DMS153 treated with DMSO at 0.1 percent for 48 hours (cell line): ENCODE data around the gene MYL10.

ENCODE experiments used
- DNase-seq: peaks from one replicate; lab custom pipeline; 2025; ENCODE audit not compliant: unreplicated experiment; lab: John Stamatoyannopoulos, UW

Gene MYL10

DNA sequence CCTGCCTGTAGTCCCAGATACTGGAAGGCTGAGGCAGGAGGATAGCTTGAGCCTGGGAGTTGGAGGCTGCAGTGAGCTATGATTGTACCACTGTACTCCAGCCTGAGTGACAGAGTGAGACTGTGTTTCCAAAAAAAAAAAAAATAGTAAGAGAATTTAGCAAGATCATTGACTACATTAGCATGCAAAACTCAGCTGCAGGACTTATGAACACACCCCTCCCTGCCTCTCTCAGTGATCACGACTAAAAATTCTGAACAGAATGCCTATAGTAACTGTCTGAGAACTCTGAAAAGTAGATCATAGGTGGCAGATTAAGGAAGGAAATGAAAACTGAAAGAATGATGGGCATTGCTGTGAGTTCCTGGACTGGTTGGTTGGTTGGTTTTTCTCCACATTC is 50.5 kb downstream of the MYL10 start:
- no peak for DNase-seq

DNA sequence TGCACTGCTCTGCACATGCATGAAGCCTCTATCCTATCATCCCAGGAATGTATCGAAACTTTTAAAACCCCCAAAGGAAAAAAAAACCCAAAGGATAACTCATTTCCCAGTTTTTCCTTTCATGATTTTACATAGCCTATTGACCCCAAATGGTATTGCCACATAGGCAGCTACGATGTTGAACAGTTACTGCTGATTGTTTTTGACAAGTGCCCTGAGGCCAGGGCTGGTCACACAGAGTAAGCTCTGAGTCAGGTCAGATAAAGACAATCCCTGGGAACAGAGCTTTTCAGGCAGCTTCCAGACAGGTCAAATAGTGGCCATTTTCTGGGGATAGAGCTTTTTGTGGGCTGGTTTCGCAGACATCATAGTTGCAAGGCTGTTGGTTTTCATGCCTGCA is 52.1 kb downstream of the MYL10 start:
- DNase-seq, result no peak

DNA sequence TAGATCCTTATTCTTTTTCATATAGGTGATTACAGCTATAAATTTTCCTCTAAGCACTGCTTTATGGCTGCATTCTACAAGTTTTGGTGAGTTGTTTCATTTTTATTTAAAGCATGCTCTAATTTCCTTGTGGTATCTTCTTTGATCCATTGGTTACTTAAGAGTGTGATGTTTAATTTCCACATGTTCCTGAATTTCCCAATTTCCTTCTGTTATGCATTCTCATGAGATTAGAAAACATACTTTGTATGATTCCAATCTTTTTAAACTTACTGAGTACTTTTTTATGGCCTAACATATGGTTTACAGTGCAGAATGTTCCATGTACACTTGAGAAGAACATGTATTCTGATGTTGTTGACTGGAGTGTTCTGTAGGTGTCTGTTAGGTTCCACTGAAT is 53.4 kb downstream of the MYL10 start:
- DNase-seq, result no peak

DNA sequence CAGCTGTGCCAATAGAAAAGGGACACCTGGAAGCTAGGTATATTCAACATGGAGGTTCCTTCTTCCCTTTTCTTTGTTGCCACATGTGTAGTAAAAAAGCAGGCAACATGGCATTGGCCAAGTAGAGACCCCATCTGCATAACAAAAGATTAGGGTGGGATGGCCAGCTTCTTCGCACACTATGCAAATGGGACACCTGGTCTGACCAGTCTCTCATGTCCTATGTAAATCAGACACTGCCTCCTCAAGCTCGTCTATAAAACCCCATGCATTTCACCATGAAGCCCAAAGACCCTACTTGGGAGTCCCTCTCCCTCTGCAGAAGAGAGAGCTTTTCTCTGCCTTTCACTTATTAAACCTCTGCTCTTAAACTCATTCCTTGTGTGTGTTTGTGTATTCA is 53.9 kb downstream of the MYL10 start:
- DNase-seq, result no peak

DNA sequence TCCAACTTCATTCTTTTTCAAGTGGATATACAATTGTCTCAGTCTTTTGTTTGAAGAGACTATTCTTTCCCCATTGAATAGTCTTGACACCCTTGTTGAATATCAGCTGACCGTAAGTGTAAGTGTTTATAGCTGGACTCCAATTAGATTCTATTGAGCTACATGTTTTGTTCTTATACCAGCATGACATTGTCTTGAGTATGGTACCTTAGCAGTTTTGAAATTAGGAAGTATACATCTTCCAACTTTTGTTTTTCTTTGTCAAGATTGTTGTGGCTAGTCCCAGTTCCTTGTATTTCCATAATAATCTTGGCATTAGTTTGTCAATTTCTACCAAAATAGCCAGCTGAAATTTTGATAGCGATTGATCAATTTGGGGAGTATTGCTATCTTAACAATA is 56.9 kb downstream of the MYL10 start:
- no peak for DNase-seq

DNA sequence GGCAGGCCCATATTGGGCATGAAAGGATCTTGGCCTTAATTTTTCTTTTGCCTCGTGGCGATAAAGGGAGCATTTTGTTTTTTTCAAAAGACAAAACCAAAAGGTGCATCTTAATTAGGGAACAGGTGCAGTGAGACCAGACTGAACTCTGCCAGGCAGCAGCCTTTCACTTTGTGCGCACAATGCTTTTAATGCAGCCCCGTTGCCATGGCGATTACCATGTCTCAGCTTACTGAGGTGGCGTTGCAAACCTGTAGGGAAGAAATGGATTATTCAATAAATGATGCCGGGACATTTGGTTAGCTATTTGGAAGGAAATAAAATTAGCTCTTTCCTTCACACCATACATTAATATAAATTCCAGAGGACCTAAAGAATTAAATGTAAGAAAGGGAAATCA is 61.9 kb downstream of the MYL10 start:
- no peak for DNase-seq

DNA sequence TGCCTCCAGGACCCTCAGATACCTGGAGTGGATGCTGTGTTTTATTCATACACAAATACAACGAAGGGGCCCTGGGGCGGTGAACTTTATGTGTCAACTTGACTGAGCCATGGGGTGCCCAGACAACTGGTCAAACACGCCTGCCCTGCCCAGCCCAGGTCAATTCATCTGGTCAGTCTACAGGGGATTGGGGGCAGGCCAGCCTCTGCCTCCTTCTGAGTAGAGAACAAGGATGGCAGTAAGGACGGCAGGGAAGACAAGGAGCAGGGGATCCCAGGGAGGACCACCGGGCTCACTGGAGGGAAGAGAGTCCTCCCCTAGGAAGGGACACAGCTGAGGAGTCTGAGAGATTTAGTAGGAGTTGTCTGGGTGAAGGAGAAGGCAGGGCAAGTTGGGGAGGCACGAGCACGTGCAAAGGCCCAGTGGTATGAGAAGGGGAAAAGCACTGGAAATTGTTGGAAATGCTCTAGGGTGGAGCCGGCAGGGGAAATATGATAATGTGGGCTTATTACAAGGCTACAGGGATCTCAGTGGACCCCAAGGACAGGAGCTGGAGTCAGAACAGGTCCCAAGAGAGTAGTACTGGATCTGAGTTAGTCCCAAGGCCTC is 63.4 kb downstream of the MYL10 start:
- DNase-seq, result no peak

DNA sequence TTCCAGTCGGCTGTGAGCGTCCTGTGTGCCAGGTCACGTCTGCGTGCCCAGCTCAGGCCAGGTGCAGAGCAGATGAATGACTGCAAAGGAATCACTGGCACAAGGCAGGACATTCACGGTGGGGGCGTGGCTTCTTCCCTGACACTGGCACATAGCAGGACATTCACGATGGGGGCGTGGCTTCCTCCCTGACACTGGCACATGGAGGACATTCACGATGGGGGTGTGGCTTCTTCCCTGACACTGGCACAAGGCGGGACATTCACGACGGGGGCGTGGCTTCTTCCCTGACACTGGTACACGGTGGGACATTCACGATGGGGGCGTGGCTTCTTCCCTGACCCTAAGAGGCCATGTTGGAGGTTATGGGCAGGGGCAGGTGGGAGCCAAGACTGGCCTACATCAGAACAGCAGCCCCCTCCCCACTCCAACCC is 64.3 kb downstream of the MYL10 start:
- no peak for DNase-seq

DNA sequence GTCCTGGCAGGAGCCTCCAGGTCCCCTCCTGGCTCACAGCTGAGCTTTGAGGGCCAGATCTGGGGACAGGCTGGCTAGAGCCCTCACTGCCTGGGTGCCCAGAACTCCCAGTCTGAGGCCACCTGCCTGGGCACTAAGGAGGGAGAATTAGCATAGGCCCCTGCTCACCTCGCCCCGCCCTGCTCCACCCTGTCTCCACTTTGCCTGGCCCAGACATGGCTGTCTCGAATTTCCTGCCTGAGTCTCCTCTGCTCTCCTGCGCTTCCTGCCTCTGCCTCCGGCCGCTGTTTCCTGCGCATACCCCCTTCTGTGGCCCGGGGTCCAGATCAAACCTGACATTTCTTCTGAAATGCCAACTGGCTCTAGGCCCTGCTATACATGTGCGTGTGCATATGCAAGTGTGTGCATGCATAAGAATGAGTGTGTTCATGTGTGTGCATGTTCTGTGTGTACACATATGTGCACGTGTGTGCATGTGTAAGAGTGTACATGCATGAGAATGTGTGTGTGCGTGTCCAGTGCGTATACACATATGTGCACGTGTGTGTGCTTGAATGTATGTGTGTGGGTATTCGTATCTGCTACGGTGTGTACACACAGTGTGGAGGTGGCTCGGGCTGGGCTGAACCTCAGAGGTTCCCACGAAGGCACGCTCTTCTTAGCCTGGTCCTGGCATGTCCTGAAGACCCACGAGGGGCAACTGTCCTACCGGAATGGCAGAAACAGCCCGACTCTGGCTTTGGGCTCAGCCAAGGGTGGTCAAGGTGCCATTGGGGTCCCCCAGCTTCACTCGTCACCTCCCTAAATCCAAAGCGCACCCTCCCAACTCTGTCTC is 64.9 kb downstream of the MYL10 start:
- no peak for DNase-seq
